ENCODE measurements around the gene GIT2.
"Not testable (repeated sequence)": the region's sequence is repeated elsewhere in the genome, so short reads cannot be mapped to it uniquely, and the experiment has no call there.

Gene GIT2

DNA sequence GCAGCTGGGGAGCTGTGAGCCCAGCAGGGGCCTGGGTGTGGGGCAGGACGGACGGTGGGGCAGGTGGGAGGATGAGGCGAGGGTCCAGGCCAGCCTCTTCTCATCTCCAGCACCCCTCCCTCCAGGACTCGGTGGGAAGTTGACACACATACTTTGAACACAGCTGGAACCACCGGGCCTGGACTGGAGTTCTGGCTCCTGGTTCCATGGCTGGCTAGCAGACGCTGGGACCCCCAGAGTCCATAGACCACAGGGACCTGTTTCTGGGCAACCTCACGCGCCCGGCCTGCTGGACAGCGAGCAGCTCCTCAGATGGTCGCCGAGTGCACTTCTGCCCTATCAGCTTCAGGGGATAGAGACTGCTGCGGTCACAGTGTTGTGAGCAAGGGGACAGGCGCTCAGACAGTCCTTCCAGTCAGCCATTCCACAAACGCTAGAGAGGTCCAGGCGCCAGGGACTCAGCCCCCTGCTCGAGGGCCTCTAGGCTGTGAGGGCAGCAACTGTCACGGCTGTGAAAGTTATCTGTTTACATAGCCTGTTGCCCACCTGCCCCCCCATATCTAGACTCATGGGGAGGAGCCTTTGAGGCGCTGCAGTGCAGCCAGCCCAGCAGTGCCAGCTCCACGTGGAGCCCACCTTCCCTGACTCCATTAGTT is 70.9 kb downstream of the GIT2 start:
- no peak for DNase-seq (ENCODE audit: extremely low read depth in 1 of 2, low read depth in 1 of 2)

DNA sequence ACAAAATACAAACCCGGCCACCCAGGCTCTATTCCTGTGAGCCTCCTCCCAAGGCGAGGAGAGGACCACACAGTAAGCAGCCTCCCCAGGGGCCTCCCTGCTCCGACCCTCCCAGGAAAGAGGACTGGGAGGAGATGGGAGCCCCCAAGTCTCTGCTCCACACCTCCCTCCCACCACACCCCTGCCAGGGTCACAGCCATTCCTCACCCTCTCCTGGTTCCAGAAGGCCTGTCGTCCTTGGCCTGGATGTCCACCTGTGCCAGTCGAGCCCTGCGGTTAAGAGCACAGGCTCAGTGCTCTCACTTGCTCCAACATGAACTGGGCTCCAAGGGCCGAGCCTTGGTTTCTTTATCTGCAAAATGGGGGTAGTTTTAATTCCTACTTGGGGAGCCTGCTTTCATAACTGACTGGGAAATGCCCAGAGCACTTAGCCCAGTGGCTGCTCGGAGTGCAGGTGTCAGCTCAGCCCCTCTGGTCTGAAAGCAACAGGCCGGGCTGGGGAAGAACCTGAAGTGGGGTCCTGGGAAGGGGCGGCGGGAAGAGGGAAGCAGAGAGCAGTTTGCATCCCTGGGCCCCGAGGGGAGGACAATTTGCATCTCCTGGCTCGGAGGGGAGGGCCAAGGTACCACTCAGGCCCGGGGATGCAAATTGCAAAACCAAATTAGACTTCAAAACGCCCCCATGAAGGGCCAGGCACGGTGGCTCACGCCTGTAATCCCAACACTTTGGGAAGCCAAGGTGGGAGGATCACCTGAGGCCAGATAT is 72.5 kb downstream of the GIT2 start:
- DNase-seq (ENCODE audit: extremely low read depth in 1 of 2, low read depth in 1 of 2), result no peak

DNA sequence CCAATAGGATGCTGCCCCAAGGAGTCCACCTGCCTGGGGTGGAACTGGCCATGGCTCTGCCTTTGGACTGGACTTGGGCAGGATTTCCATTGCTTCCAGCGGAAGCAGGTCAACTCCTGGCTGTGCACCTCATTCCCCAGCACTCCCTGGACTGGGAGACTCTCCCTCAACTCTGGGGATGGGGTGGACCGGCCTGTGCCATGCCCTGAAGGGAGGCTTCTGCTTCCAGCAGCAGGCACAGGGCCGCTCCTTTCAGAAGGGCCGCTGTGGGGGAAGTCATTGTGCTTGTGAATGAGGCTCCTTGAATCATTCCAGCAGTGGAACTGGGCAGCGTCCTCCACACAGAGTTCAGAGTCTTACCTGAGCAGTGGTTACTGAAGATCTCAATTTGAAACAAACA is 73.1 kb downstream of the GIT2 start:
- DNase-seq (ENCODE audit: extremely low read depth in 1 of 2, low read depth in 1 of 2), result no peak

DNA sequence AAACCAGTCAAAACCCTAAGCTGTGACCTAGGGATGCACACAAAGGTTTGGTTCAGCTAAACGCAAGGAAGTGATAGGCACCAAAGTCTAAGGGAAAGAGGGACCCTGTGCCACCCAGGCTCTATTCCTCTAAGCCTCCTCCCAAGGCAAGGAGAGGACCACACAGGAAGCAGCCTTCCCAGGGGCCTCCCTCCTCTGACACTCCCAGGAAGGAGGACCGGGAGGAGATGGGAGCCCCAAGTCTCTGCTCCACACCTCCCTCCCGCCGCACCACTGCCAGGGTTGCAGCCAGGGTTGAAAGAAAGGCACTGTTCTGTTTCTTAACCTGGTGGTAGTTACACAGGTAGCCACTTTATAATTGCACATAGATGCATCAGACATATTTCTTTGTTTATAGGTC is 74.2 kb downstream of the GIT2 start:
- DNase-seq (ENCODE audit: extremely low read depth in 1 of 2, low read depth in 1 of 2), result no peak

DNA sequence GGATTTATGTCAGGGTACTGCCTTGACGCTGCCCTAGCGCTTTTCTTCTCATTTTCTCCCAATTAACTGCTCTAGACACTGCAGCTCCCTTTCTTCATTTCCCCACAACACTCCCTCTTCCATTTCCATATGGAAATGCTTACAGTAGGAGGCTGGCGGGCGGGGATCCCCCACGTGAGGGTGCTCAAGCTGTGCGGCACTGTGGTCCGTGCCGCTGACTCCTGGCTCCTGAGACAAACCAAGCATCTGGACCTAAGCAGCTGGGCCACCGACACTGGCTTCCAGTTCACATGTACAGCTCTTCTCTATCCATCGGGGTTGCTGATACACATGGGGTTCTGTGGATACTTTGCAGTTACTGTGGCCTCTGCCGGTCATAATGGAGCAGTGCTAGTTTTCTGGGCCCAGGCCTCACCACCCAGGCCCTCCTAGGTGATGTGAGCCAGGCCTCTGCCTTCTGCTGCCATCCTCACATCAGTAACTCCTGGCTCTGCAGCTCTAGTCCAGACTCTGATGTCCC is 75.8 kb downstream of the GIT2 start:
- DNase-seq (ENCODE audit: extremely low read depth in 1 of 2, low read depth in 1 of 2), result no peak

DNA sequence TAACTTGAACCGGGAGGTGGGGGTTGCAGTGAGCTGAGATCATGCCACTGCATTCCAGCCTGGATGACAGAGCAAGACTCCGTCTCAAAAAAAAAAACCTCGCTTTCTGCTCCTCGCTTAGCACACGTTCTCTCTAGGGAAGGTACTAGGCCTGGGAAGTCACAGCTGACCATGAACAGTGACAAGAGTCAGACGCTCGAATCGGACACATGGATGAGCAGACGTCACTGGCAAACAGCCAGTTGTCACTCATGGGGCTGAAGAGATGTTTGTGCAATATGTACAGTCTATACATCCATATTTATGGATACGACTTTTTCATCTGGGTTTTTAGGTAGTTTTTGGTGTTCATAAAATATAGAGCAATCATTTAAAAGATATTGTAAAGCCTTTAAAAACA is 76.7 kb downstream of the GIT2 start:
- no peak for DNase-seq (ENCODE audit: extremely low read depth in 1 of 2, low read depth in 1 of 2)

DNA sequence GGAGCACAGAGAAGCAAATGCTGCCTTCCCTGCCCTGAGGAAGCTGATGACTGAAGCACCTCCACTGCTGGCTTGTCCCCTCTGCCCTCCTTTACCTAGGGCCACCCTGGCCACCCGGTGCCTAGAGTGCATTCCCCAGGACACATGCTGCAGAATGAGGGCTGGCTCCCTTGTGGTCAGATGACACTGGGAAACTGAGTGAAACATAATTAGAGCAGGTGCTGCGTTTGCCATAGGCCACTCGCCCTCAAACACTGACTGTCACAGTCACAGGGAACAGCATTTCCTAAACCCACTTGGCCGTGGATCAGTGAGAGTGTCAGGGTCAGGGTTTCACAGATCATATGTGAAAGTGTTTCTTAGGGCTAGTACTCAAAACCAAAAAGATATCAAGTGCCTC is 80.1 kb downstream of the GIT2 start:
- no peak for DNase-seq (ENCODE audit: extremely low read depth in 1 of 2, low read depth in 1 of 2)

DNA sequence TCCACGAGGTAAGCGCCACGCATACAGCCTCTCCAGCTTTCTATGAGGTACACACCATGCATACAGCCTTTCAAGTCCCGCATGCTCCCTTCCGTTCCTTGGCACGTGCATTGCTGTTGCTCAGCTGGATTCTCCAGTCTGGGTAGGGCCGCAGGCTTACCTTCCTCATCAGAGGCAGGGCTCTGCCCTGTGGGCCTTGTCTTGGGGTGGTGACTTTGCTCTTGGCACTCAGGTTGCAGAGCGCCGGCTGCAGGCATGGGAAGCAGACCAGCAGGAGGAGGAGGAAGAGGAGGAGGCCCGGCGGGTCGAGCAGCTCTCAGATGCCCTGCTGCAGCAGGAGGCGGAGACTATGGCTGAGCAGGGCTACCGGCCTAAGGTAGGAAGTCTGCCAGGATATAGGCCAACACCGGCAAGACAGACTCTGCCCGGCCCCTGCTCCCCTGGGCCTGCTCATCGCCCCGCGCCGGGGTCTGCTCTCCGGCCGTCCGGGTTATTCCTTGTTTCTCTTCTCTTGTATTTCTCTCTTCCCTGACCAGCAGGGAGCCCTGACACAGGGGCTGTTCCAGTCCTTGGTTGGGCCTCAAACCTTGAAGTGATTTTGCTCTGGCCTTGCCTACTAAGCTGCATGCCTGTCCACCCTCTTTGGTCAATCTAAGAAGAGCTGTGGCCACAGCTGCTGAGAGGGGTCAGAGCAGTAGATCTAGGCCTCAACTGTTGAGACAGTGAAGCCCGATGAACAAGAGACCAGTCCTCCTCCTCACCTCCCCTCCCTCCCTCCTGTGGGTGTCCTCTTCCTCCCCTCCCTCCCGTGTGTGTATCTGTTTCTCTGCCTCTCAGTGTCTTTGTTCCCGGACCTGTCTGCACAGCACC is 80.8 kb downstream of the GIT2 start:
- DNase-seq (ENCODE audit: extremely low read depth in 1 of 2, low read depth in 1 of 2), result no peak

DNA sequence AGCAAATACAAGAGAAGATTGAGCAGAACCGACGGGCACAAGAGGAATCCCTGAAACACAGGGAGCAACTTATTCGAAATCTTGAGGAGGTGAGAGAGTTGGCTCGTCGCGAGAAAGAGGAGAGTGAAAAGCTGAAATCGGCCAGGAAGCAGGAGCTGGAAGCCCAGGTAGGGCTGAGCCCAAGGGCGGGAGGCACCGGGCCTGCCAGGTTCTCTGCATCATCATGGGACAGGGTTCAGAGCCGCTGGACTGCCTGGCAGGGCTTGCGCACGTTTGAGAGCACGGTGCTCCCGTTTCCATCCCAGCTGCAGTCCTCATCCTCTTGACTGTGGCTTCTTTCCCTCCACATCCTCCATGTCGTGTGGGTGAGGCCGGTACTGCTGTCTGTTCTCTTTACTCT is 81.7 kb downstream of the GIT2 start:
- no peak for DNase-seq (ENCODE audit: extremely low read depth in 1 of 2, low read depth in 1 of 2)

DNA sequence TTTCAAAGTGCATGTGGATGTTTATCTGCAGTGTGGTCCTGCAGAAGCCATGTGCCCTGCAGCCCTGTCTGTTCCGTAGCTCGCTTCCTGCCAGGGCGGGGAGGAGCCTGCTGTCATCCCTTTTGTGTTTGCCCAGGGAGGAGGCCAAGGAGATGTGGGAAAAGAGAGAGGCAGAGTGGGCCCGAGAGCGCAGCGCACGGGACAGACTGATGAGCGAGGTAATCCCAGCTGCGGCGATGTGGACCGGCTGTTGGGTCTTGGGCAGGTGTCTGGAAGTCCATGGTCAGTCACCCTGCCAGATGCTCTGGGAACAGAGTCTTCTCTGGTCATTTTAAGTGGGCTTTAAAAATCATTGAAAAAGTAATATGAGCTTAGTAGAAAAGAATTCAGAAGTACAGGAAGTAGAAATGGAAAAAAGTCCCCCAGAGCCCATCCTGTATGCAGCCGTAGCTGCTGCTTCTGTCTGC is 83.3 kb downstream of the GIT2 start:
- no peak for DNase-seq (ENCODE audit: extremely low read depth in 1 of 2, low read depth in 1 of 2)

DNA sequence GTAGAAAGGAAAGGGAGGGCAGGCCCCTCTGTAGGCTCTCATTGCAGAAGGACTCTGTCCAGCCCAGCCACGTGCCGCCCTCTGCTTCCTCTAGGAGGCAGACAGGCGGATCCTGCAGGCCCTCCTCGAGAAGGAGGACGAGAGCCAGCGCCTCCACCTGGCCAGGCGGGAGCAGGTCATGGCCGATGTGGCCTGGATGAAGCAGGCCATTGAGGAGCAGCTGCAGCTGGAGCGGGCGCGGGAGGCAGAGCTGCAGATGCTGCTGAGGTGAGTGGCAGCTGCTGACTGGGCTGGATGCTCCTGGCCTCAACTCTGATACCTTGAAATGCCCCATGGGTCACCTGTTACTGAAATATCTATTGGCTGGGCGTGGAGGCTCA is 85.2 kb downstream of the GIT2 start:
- DNase-seq (ENCODE audit: extremely low read depth in 1 of 2, low read depth in 1 of 2), result peak in 1 of 2 donors; percentile 17

DNA sequence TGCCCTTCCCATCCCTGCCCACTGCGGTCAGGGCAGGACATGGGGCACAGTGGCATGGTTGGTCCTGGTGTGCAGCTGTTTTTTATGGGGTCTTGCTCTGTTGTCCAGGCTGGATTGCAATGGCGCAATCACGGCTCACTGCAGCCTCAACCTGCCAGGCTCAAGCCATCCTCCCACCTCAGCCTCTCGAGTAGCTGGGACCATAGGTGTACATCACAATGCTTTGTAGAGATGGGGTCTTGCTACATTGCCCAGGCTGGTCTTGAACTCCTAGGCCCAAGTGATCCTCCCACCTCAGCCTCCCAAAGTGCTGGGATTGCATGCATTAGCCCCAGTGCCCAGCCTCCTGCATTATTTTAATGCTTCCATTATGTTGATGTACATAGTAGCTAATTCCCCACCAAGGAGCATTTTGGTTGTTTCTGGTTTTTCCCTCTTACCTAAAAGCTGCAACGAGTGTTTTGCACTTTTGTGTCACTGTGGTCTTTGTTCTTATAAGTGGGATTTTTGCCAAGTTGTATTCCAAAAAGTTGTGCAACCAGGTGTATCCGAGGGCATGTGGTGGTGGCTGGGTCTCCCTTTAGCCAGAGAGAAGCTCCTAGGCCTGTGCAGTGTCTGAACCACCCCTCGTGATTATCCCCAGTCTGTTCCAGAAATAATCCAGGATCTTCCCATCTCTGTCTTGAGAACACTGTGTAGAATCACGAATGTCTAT is 85.8 kb downstream of the GIT2 start:
- no peak for DNase-seq (ENCODE audit: extremely low read depth in 1 of 2, low read depth in 1 of 2)

DNA sequence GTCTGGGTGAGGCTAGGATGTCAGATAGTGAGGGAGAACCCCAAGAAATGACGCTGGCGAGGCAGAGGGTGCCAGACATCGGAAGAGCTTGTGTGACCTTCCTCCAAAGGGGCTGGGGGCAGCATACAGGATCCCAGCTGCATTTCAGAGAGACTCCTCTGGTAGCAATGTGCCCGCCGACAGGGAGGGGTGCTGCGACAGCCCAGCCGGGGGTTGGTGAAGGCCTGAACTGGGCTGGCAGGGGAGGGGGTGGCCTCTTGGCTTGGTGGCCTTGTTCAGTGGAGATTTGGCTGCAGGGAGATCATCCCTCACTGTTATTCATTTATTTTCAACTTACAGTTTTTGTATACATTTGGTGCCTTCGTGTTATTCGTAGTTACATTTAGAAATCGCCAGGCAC is 90.9 kb downstream of the GIT2 start:
- no peak for DNase-seq (ENCODE audit: extremely low read depth in 1 of 2, low read depth in 1 of 2)

DNA sequence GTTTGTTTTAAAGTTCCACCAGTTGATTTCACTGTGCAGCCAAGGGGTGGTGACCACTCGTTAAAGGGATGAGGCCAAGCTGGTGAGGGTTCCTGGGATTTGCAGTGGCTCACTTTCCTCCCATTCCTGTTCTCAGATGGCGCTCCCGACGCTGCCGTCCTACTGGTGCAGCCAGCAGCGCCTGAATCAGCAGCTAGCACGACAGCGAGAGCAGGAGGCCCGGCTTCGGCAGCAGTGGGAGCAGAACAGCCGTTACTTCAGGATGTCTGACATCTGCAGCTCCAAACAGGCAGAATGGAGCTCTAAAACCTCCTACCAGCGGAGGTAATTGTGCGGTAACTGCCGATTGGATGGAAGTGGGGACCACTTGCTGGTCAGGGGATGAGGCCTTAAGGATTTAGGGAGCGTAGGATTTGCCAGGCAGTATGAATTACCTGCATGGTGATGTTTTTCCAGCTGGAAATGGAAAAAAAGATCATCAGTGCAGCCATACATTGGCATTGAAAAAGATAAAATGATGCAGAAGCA is 93.2 kb downstream of the GIT2 start:
- no peak for DNase-seq (ENCODE audit: extremely low read depth in 1 of 2, low read depth in 1 of 2)

DNA sequence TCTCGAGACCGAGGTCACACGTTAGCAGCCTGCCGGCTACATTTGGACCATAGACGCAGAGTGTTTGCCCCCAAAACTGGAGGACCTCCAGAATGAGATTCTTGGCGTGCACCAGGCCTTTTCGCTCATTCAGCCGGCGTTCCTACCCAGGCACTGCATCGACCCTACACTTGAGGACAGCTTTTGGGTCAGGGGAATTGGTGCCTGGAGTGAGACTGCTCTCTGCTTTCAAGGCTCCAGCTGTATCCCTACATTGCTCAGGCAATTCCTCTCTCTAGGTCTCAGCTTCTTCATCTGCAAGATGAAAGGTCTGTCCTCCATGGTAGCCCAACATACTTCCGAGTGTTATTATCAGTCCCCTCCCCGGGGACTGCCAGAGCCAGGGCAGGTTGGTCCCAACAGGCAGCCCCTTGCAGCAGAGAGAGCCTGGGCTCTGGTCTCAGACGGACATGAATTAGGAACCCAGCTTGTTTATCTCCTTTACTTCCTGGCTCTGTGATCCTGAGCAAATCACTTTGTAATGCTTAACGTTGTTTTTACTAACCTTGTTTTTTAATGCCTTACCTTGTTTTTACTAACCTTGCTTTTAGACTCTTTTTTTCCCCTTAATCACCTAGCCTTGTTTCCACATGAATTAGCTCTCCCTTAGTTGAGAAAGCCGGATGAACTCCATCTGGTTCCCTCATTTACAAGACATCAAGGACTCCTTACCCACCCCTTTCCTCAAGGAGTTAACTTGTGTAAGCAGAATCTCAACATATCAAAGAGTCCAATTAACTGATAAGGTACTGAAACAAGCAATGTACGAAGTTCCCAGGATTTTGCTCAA is 95.2 kb downstream of the GIT2 start:
- DNase-seq (ENCODE audit: extremely low read depth in 1 of 2, low read depth in 1 of 2), result no peak

DNA sequence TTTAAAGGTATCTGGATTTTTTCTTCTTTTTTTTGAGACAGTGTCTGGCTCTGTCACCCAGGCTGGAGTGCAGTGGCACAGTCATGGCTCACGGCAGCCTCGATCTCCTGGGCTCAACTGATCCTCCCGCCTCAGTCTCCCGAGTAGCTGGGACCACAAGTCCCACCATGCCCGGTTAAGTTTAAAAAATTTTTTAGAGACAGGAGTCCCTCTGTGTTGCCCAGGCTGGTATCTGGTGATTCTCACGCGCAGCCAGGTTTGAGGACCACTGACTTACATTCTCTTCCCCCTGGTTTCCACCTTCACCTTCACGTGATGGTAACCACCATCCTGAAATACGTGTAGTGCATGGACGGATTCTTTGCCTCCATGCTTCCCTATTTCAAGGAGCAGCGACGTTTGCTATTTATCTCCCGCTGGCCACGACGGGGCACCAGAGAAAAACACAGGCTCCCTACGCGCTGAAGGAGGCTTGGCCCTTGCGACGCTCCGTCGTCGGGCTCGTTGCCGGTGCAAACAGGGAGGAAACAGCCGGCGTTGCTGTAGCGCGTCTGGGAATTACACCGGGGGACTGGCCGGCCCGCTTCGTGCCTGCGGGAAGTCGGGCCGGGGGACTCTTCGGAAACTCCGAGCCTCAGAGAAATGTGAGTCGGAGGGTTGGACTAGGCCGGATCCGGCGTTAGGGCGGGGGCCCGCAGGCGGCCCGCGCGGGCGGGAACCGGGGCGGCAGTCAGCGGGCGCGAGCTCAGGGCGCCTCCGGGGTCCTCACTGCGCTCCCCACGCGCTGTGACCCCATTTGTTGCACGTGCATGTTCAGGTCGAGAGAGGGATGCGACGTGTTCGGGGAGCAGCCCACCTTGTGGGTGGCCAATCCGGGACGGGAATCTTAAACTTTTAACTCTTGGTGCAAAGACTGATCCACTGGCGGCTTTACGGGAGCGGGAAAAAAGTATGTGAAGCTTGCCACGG is 96.1 kb downstream of the GIT2 start, which contains the start of gene TCHP:
Gene TCHP, plus strand, starts transcription at position 492 of the 969 bp plus-strand sequence. CDS start 2,753 bp downstream, outside the sequence.
- DNase-seq (ENCODE audit: extremely low read depth in 1 of 2, low read depth in 1 of 2), result peak; percentile 44 to 56

DNA sequence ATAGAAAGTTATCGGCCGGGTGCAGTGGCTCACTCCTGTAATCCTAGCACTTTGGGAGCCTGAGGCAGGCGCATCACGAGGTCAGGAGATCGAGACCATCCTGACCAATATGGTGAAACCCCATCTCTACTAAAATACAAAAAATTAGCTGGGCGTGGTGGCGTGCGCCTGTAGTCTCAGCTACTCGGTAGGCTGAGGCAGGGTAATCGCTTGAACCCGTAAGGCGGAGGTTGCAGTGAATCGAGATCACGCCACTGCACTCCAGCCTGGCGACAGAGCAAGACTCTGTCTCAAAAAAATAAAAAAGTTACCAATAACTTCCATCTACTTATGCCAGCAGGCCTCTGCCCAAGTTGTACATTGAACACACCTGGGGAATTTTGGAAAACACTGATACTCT is 96.8 kb downstream of the GIT2 start:
- DNase-seq (ENCODE audit: extremely low read depth in 1 of 2, low read depth in 1 of 2), result not testable (repeated sequence)

DNA sequence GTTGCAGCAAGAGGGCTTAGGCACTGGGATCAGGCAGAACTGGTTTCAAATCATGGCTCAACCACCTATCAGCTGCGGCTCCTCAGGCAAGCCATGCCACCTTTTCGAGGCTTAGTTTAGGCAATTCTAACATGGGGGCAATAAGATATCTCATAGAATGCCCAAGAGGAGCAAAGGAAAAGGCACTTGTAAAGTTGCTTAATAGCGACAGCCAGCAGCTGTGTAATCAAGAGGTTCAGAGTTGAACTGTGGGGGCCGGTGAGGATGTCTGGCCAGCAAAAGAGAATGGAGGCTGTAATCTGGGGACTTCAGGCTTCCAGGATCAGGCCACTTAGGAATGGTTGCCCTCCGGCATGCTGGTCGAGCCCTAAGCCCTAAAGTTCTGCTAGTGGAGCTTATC is 99.1 kb downstream of the GIT2 start:
- DNase-seq (ENCODE audit: extremely low read depth in 1 of 2, low read depth in 1 of 2), result no peak
